ENCODE data around the gene ARHGAP22.

ARHGAP22 gene

DNA sequence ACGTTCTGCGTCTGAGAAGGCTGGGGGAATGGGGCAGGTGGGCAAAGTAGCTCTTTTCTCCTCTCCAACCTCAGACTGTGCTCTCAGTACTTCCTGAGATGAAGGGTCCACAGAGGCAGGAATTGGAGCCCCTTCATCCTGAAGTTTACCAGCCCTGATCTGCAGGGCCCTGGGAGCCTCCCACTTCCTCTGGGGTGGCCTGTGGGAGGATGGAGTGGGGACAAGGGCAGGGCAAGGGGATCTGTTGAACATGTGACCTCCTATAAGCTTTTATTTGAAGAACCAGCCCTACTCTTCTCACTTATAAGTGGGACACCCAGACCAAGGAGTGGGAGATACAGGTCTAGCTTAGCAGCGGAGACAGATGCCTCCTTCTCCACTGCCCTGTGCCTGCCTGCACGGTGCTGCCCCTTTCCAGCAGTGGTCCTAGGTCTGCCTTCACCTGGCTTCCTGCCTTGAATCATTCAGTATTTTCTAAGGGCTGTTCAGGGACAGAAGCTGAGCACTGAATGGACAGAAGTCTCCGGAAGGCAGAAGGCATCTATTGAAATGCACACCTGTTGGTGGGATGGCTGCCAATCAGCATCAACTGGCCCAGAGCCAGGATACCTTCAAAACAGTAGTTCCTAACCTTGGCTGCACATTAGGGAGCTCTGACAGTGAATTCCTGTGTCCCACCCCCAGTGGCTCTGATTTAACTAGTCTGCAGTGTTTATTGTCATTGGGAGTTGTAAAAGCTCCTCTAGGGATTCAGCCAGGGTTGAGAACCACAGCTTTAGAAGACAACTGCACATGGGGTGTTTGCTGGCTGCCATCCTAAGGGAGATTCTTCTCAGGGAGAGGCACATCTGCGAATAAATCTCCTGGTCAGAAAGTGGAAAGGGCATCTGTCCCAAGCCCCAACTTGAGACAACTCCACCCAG lies 2.7 kb upstream of the ARHGAP22 start:
- DNase-seq (ENCODE audit: low read depth), result no peak

DNA sequence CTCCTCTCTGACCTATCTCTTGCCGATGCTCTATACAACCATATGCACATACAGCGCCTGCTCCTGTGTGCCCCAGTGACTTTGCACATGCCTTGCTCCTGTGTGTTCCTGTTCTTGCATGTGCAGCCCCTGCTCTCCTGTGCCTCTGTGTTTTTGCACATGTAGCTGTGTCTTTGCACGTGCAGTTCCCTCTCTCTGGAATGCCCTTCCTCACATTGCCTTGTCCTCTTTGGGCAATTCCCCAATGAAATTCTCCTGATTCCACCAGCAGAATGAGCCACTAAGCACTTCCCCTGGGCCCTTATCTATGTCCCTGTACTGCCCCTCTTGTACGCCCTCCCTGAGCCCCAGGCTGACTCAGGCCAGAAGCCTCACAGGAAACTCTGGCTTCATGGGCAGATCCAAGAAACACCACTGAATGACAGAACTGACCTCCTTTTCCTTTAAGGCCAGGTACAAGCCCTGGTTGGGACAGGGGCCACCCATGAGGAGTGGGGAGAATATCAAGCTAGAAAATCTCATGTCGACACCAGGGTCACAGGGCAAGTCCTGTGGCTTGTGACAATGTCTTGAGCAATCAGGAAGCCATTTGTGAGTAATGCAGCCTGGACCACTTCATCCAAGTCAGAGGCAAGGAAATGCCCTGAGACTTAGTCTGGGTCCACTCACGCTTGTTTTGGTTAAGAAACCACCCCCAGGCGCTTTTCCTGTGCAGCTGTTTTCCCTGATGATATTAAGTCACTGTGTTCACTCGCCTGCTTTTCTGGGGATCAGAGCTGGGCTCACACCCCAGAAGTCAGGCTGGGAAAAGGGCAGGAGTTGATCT lies 1.9 kb upstream of the ARHGAP22 start:
- peak; percentile 89 for DNase-seq (ENCODE audit: low read depth)

DNA sequence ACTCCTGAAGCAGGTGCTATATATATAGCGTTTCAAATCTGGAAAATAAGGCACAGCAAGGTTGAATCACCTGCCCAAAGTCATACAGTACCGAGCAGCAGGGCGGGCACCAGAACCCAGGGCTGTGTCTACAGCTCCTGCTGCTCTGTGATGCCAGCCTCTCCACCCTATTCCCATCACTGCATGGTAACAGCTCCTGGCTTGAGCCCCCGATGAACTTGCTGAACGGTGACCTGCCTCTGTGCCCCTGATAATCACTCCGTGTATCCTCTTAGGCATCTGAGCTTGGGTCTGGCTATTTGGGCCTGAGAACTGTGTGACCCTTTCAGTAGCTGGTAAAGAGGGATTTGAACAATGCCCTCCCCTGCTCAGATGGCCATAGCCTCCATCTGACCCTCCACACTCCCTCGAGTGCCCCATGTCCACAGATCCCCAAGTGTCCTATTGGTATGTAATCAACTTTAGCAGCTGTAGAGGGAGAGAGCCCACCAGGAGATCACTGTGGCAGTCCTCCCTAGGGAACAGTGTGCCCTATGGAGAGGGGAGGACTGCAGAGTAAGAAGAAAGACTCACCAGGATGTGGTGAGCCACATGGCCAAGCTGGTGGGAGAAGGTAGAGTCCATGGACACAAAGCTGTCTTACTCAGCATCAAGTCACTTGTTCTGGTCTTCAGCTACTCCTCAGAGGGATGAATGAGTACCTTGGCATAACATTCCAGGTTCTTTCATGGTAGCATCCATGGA lies 1.1 kb upstream of the ARHGAP22 start:
- DNase-seq (ENCODE audit: low read depth), result peak; percentile 12

DNA sequence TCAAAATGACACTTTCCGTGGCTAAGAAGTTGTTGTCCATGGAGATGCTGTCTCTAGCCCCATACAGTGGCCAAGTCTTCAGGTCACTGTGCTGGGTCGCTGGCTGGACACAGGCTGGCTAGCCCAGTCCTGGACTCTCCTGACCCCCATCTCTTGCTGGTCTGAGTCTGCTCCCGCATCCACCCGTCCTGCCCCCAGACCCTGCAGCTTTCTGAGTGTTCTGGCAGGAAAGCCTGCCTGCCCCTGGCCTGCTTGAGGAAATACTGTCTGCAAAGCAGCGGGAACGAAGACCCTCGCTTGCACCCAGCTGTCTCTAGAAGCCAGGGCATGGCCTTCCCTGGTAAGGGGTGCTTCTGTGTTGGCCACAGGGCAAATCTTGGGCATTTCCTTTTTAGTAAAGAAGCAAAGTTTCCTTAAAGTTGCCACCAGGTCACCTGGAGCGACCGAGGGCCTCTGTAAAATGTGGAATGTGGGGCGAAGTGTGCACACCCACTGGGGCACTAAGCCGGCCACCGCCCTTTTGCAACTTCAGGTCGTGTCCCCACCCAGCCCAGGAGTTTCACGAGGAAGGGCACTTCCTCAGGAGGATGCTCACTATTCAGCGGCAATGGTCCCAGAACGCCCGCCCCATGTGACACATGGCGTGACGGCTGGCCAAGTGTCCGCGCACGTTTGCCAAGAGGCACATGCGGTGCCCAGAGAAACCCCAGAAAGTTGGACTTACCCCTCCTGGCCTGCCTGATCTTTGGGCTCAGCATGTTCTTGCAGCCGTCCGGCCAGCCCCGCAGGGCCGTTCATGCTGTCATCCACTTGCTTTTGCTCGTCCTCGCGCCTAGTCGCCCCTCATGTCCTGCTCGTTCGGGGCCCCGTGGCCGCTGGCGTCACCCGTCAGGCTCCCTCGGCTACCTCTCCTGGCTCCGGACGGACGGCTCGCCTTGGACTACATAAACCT lies 558 bp downstream of the ARHGAP22 start:
- no peak for DNase-seq (ENCODE audit: low read depth)

DNA sequence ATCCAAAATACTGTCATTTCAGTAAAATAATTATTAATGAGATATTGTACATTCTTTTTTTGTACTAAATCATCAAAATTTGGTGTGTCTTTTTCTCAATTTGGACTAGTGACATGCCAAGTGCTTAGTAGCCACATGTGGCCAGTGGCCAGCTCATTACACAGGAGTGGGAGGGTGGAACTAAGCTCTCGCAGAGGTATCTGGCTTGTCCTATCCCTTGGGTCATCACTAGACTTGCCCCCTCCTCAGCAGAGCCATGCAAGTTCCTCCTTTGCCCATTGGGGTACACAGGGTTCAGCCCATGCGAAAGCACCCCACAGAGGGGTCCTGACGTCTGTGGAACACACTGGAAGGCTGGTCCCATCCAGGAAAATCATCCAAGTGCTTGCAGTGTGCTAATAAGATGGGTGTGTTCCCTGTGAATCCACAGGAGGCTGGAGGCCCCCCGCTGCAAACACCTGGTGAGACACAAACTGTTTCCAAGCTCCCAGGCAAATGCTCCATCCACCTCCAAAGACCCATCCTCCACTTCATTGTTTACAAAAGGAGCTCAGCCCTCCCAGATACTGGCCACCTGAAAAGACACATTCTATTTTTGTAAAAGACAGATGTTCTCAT lies 1.3 kb downstream of the ARHGAP22 start:
- DNase-seq (ENCODE audit: low read depth), result no peak

DNA sequence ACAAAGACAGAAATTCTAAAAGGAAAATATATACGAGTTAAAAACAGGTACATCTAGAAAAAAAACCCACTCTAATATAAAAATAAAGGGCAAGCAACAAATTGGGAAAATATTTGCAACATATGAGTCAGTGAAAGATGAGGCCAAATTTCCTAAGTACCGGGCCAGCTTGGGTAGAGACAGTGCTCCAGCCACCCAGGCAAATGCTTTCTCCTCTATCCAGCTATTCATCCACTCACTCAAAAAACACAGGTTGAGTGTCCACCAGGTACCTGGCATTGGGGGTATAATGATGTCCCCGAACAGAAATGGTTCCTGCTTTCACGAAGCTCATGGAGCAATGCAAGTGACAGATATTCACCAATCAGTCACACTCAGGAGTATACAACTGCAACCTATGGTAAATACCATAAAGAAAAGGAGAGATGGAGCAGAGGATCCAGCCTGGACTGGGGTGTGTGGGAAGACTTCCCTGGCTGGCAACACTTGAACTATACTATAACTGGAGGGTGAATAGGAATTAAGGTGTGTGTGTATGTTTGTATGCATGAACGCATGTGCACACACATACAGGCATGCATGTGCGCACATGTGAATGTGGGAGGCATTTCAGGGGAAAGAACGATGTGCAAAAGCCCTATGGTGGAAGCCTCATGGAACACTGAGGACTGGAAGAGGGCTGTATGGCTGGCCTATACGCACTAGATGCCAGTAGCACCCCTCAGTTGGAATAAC lies 2.3 kb downstream of the ARHGAP22 start:
- no peak for DNase-seq (ENCODE audit: low read depth)

DNA sequence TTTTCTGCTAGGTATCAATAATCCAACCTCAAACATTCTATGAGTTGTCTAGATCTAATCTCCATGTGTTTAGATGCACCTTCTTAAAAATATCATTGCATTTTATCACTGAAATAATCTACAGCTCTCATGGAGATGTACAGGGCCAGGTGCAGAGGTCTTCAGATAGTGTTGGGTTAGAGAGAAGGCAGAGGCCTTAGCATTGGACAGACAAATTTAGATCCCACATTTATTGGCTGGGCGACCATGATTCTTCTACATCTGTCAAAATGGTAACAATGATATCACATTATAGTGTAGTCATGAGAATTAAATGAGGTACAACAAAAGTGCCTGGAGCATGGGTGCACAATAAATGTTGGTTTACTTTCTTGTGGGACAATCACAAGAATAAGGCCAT lies 3.1 kb downstream of the ARHGAP22 start:
- DNase-seq (ENCODE audit: low read depth), result no peak

DNA sequence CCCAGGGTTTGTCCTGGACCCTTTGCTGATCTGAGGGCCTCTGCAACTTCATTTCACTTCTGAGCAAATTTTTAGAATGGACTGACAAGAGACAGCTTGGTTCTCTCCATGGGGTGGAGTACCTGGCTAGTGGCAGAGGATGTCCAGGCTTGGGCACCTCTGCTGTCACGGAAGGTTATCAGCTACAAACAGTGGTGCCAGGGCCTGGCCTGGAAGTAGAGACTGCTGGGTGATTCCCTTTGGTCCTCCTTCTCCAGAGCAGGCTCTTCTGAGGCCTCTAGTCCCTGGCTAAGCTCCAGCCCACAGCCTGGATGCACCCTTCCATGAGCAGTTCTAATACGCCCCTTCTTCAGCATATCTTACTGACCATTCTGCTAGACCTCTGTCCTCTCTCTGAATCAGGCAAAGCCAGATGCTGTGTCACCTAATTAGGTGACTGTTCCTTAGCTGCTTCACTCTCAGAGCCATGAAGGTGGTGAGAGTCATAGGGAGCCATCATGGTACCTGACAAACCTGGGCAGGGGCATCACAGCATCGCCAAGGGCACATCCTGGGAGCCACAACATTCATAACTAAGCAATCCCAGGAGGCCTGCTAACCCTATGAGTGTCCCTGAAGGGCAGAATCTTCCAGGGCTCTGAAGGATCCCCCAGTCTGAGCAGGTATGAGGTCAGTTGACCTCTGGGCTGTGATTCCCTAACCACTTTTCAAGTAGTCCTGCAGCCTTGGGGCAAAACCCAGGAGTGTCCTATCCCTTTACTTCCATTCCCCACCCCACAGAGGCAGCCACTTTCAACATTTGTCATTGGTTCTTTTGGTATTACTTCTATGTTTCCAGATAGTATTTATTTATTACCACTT lies 4.0 kb downstream of the ARHGAP22 start:
- DNase-seq (ENCODE audit: low read depth), result no peak

DNA sequence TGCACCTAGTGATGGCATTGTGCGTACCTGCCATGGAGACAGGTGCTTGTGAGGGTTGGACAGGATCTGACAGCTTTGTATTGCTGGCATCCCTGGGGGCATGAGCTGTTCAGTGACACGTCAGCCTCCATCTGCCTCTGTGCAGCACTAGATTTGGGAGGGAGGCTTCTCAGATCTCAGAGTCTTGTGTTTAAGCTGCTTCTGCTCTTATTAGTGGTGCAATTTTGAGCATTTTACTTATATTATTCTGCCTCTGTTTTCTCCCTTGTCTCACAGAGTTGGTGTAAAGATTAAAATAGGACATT lies 5.1 kb downstream of the ARHGAP22 start:
- no peak for DNase-seq (ENCODE audit: low read depth)

DNA sequence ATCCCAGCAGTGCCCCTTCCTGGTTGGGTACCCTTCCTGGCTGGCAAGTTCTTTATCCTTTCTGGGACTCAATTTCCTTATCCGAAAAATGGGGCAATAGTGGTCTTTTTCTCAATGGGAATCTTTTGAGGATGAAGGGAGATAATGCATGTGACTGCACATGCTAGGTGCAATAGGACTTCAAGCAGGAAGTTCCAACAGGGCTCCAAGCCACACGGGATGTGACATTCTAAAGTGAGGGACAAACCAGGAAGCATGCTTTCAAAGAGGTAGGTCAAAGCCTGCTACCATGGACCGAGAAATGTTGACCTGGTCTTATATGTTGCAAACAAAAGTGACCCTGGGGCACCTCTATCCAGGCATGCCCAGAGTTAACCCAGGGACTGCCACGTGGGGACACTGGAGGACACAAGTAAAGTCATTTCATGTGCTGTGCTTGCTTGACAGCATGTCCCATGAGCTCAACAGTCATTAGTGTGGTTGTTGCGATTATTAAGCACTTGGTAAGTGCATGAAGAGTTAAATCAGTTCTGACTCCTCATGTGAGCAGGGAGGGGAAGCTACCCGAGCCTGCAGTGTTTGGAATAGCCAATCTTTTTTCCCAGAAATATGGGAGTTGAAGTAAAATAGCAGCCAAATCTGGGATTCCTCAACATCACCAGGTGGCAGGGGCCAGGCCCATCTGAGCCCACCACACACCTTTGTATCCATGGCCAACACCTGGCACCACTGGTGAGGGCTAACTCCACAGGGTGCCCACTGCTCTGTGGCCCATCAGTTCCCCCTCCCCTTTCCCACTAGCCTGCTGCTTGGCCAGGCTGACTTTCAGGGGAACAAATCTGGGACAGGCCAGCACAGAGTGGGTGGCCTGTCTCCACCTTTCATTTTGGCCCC lies 5.7 kb downstream of the ARHGAP22 start:
- no peak for DNase-seq (ENCODE audit: low read depth)

DNA sequence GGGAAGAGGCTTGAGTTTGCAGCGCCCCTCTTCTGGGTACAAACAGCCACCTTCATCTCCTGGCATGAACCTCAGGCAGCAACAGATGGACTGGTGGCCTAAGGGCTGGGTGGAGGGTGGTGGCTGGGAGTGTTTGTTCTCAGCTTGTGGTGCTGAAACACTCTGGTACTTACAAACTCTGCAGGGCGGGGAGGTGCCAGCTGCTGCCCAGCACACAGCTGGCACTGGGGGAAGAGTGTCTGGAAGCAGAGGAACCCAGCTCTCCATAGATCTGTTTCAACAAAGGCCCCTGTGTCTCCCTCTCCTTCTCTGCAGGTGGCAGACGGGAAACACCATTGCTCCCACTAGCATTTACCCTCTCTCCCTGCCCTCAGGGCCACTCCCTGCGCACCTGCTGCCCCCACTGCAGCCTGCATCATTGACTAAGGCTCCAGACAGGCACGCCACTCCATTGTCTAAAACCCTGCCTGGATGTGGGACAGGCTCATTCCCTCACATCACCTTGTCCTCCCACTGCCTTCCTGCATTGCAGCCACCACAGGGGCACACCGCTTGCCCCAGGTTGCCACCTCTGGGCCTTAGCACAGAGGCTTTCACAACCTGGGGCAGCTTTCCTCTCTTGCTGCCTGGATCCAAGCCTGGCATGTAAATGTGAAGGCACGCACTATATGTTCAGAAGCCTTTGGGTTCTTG lies 6.5 kb downstream of the ARHGAP22 start:
- DNase-seq (ENCODE audit: low read depth), result no peak

DNA sequence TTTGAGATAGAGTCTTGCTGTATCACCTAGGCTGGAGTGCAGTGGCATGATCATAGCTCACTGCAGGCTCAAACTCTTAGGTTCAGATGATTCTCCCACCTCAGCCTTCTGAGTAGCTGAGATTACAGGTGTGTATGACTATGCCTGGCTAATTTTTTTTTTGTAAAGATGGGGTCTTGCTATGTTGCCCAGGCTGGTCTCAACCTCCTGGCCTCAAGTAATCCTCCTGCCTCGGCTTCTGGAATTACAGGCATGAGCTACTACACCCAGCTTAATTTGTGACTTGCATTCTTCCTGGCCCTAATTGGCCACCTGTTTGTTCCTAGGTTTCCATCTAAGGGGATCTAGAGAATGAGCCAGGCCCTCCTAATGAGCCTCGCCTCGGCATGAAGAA lies 9.3 kb downstream of the ARHGAP22 start:
- no peak for DNase-seq (ENCODE audit: low read depth)

DNA sequence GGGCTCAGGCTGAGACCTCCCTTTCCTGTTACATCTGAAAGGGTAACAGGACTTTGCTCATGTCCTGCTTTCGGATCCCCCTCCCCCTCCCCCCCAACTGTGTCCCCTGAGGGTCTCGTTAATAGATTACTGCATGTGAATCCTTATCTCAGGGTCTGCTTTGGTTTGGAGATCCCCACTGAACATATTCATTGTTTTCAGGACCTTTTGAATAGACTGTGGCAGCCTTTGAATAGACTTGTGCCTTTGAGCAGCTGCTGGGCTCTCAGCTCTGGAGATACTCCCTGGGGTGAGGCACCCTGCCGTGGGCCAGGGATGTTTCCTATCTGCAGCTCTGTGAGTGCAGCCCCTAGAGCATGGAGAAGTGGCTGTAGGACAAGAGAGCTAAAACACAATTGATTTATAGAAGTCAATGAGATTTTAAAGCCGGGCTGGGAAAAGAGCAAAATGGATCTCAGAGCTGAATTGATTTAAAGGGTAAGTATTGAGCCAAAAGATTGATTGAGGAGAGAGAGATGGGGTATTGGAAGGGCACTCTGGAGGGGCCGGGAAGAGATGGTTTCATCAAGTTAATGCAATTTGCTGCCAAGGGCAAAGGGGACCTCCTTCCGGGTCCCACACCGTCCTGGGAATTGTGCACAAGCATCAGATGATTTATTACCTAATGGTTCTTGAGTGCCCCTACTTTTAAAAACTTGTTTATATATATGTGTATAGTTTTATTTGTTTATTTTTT lies 9.9 kb downstream of the ARHGAP22 start:
- DNase-seq (ENCODE audit: low read depth), result no peak

DNA sequence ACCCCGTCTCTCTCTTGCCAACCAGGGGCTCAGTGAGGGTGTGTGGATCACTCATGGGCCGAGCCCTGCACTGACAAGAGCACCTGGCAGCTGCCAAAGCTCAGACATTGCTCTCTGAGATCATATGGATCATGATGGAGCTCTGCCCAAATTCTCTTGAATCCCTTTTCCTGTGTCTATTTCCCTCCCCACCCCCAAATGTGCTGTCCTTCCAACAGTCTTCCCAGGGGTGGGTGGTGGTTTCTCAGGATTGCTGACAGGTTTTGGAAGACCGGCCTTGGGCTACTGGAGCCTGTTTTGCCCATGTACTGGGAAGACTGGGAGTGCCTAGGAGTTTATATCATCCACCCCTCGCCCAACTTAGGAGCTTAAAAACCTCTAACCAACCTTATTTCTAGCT lies 10.5 kb downstream of the ARHGAP22 start:
- DNase-seq (ENCODE audit: low read depth), result no peak

DNA sequence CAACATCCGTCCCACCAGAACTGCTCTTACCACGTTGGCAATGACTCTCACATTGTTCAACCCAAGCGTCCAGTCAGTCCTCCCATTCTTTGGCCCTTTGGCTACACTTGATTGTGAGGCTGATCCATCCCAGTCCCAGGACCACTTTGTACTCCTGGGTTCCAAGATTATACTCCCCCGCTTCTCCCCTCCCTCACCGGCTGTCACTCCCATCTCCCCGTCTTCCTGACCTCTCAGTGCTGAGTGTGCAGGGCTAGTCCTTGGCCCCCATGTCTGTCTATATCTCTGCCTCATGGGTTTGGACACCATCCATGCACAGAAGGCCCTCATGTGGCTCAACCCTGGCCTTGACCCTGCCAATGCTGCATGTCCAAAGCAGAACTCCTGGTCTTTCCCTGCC lies 12.5 kb downstream of the ARHGAP22 start:
- DNase-seq (ENCODE audit: low read depth), result no peak

DNA sequence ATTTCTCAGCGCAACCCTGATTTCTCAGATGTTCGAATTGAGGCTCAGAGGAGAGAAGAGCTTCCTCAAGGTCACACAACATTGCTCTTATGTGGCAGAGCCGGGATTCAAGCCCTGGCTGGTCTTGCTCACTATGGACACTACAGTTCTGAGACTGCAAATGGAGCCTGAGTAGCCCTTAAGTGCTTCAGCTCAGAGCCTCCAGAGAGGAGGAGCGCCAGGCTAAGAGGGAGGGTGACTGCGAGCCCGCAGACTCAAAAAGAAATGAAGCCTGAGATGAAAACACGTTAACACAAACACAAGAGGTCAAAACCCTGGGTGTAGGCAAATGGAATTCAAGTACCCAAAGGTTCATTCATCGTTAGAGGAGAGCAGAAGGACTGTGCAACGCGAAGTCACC lies 13.9 kb downstream of the ARHGAP22 start:
- no peak for DNase-seq (ENCODE audit: low read depth)

DNA sequence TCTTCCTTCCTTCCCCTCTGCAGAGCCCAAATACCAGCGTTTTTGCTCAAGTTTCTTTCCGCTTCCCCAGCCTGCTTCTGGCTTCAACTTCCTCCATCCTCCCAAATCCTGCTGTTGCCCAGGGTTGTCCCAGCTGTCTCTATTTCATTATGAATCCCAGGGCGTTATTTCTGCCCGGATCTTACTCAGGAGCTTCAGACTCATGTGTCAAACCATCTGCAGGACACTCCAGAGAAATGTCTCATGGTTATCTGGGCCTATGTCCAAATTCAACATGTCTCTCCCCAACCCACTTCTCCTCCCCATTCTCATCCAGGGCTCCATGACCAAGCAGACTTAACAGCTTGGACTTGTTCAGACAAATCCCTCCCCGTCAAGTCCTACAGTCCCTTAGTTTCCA lies 15.6 kb downstream of the ARHGAP22 start:
- DNase-seq (ENCODE audit: low read depth), result peak; percentile 51

Data from amniotic epithelial cell (primary cell).